NK-92 (cell line): ENCODE data around the gene POFUT1.
"Not testable (repeated sequence)": the region's sequence is repeated elsewhere in the genome, so short reads cannot be mapped to it uniquely, and the experiment has no call there.

ENCODE experiments used
- DNase-seq: peaks from one replicate; lab custom pipeline; 2025; ENCODE audit not compliant: unreplicated experiment; lab: John Stamatoyannopoulos, UW

POFUT1 gene

DNA sequence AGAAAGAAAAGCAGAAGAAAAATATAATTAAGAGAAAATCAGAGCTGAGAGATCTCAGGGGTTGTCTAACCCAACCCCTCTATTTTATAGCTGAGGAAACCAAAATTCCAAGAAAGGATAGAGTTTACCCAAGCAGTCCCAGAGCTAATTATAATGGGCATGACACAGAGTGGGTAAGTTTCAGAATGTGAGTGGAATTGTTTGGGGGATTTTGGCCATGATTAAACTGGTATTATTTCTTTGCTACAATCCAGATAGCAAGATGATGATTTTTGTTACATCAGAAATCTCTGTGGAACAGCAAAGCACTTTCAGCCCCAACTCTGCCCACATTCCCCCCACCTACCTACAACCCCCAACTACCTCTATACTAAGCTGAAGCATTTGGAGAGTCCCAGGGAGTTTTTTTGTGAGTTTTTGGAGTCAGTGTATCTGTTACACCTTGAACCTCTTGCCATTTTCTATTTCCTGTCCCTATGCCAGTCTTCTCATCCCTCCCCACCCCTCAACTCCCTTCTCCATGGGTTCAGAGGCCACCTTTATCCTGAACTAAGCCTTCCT, 24.7 kb downstream of the POFUT1 start:
- DNase-seq = no peak

DNA sequence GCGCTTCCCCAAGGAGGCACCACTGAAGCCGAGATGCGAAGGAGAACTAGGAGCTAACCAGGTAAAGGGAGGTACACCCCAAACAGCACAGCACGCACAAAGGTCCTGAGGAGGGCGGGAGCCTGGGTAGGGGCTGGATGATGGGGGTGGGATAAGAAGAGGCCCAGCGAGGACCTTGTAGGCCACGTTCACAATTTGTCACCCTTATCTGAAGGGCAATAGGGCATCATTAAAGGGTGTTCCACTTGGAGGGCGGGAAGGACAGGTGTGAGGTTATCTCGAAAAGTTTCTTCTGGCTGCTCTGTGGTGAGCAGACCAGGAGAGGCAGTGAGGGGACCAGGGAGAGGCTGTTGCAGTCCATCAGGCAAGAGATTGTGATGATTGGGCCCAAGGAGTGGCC, 25.6 kb downstream of the POFUT1 start:
- no peak for DNase-seq

DNA sequence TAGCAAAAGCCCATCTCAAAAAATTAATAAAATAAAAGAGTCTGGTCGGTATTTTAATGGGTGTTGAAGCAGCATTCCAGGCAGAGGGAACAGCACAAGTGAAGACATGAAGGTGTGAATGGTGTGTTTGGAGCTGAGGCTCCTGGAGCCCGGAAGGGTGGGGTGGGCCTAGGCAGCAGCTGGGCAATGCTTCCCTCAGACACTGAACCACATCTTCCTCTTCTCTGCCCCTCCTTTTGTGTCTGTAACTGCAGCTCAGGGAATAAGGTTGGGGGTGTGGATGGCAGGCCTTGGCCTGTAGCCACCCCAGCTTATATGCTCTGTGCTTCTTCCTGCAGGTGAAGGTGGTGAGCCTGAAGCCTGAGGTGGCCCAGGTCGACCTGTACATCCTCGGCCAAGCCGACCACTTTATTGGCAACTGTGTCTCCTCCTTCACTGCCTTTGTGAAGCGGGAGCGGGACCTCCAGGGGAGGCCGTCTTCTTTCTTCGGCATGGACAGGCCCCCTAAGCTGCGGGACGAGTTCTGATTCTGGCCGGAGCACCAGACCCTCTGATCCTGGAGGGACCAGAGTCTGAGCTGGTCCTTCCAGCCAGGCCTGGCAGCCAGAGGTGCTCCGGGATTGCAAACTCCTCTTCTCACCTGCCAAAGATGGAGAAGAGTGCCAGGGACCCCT, 26.6 kb downstream of the POFUT1 start:
- no peak for DNase-seq

DNA sequence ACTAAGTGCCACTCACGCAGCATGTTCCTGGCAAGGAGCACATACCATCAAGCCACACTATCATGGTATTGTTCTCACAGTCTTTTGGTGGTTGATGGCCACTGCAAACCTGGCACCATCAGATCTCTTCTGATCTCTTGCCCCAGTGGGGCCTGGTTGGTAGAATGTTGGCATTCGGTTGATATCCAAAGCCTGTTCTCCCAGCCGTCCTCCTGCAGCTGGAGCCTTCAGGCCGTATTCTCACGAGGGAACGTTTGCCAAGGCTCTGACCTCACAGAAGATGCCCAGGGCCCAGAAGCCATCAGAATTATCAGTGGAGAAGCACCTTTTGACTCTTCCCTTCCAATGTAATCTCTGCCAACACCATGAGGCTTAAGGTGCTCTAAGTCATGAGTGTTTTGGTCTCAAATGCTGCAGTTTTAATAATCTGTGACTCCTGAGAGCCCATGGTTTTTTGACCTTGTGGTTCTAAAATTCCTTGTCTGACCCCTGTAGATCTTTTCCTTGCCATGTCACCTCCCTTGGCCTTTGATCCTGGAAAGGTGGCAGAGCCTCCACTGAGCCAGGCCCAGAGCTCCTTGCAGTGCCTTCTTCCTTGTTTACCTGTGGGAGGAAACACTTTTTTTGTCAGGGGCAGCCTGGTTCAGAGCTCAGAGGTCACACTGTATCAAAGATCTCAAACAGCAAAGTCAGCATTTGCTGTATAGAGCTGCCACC, 27.8 kb downstream of the POFUT1 start:
- DNase-seq = no peak

DNA sequence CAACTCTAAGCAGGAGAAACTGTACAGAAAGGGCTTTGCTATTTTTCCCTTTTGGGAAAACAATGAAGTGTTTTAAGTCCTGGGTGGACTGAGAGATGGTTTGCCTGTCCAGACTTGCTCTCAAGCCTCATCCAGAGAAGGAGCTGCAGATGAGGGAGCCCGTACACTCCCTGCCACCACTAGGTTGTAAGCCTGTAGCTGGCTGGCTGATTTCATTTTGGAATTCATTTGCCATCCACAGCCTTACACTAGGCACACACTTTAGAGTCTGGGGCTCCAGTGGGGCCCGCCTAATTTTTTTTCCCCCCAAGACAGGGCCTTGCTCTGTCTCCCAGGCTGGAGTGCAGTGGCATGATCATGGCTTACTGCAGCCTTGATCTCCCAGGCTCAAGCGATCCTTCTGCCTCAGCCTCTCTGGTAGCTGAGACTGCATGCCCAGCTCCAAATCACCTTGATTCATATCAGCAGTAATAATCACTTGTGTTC, 28.4 kb downstream of the POFUT1 start:
- no peak for DNase-seq

DNA sequence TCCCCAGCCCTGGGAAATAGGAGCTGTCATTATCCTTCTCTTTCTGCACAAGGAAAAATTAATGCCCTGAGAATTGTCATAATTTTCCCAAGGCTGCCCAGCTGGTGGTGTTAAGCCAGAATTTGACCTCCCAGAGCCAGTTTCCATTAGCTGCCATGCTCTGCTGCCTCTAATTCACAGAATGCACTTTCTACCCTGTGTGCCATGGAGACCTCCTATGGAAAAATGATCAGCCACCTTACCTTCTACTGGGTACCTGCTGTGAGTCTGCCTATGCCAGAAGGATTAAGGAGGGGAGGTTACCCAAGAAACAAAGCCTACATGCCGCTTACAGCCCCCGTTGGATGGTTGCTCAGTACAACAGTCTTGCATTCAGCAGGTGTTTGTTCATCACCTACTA, 29.1 kb downstream of the POFUT1 start:
- no peak for DNase-seq

DNA sequence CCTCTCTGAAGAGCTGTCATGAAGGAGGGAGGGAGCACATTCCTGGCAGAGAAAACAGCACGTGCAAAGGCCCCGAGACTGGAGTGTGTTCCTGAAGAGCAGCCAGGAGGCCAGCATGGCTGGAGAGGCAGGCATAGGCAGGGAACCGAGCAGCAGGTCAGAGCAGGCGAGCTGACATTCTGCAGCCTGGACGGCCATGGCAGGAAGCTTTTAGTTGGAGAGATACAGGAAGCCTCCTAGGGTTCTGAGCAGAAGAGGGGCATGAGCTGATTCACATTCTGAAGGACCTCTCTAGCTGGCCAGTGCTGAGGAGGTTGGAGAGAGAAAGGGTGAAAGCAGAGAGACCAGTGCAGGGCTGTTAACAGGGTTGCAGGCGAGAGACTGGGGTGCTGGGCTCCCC, 29.7 kb downstream of the POFUT1 start:
- DNase-seq = no peak

DNA sequence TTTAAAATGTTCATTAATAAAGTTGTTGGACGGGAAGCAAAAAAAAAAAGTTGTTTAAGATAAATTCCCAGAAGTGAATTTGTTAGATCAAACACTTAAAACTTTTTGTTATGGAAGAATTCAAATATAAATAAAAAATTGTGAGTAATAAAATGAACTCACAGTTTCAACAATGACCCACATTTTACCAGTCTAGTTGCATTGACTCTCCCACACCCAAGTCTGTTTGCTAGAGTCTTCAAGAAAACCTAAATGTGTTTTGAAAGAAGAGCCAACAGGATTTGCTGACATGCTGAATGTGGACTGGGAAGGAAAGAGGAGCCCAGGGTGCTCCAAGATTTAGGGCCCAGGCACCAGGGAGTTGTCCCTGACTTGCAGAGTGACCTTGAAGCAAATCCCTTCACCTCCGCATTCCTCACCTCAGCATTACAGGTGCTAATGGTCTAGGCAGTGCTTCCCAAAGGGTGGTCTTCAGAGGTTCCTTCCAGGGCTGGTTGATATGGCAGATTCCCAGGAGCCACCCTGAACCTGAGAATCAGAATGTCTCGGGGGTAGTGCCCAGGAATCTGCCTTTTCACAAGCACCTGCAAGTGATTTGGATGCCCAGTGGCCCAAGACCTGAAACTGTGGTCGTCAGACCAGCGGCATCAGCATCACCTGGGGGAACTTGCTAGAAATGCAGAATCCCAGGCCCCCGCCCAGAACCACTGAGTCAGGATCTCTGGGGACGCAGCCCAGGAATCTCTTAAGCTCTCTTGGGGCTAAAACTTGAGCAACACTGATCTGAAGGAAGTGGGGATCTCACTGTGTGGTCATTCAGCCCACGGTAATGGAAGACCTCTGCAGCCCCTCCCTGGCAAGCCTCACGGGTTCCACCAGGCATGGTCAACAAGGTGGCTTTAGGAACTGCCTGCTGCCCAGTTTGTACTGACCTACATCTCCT, 31.1 kb downstream of the POFUT1 start:
- no peak for DNase-seq

DNA sequence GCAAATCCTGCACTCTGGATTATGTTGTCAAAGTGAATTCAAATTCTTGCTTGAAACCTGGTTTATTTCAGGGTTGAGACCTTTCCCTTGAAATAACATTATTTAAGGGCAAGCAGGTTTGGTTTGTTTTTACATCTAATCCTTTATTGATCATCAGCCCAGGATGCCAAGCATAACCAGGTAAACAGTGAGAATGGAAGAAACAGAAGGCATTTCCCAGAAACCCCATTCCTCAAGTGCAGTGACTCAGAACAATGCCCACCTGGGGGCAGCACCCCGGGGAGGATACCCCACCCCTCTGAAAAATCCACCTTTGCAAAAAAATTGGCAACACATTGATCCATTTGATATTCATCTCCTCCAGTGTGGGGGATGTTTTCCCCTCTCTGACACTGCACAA, 32.5 kb downstream of the POFUT1 start:
- DNase-seq = no peak

DNA sequence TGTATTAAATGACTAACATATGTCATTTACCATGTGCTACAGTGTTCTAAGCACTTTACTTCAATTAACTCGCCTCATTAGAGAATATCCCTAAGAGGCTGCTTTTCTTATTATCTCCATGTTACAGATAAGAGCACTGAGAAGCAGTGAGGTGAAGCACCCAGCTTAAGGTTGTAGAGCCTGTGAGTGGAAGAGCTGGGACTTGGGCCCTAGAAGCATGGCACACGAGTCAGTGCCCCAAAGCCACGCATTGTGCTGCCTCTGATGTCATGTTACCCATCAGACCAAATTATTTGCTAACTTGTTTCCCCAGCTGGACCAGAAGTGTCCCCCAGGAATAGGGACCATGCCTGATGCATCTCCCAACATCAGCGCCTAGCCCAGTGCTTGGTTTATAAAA, 34.1 kb downstream of the POFUT1 start:
- no peak for DNase-seq

DNA sequence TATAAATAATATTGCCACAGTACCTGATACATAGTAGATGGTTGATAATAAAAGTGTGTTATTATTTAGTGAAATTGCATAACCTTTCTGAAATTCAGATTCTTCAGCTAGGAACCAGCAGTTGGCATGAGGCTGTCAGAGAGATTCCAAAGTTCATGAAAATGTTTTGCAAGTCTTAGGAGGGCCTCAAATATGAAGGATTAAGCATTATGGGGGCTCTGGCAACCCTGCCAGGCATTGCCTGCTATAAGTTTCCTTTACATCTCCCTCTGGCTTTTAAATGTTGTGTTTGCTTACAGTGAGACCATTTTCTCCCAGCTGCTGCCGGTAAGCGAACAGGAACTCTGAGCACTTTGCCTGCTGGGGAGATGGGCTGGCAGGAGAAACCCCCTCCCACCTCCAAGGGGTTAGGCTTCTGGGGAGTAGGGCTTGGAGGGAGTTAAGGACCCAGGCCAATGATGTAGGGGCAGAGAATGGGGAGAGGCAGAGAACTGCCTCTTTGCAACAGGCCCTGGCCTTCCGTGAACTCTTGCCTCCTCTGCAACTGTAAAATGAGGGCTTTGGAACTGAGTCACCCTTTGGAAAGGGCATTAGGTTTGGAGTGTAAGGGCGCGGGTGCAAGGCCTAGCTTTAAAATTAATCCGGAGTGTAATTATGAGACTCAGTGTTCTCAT, 36.6 kb downstream of the POFUT1 start:
- no peak for DNase-seq

DNA sequence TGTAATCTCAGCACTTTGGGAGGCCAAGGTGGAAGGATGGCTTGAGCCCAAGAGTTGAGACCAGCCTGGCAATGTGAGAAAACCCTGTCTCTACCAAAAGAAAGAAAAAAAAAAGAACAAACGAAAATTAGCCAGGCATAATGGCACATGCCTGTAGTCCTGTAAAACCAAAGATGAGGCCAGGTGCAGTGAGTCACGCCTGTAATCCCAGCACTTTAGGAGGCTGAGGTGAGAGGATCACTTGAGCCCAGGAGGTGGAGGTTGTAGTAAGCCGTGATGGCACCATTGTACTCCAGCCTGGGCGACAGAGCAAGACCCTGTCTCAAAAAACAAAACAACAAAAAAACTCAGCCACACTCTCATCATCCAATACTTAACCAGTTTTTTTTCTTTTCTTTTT, 37.3 kb downstream of the POFUT1 start:
- no peak for DNase-seq

DNA sequence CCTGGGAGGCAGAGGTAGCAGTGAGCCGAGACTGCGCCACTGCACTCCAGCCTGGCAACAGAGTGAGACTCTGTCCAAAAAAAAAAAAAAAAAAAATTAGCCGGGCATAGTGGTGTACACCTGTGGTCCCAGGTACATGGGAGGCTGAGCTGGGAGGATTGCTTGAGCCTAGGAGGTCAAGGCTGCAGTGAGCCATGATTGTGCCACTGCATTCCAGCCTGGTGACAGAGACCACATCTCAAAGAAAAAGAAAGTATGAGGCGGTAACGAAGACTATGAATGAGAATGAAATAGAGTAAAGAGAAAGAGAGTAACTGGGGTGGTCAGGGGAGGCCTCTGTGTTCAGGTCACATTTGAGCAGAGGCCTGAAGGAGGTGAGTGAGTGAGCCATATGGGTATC, 38.5 kb downstream of the POFUT1 start:
- not testable (repeated sequence) for DNase-seq

DNA sequence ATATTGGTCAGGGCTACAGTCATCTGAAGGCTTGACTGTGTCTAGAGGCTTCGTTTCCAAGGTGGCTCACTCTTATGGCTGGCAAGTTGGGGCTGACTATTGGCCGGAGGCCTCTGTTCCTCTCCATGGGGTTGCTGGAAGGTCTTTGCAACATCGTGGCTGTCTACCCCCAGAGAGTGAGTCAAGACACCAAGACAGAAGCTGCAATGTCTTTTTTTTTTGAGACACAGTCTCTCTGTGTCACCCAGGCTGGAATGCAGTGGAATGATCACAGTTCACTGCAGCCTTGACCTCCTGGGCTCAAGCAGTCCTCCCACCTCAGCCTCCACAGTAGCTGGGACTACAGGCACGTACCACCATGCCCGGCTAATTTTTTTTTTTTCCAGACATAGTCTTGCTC, 40.4 kb downstream of the POFUT1 start:
- no peak for DNase-seq

DNA sequence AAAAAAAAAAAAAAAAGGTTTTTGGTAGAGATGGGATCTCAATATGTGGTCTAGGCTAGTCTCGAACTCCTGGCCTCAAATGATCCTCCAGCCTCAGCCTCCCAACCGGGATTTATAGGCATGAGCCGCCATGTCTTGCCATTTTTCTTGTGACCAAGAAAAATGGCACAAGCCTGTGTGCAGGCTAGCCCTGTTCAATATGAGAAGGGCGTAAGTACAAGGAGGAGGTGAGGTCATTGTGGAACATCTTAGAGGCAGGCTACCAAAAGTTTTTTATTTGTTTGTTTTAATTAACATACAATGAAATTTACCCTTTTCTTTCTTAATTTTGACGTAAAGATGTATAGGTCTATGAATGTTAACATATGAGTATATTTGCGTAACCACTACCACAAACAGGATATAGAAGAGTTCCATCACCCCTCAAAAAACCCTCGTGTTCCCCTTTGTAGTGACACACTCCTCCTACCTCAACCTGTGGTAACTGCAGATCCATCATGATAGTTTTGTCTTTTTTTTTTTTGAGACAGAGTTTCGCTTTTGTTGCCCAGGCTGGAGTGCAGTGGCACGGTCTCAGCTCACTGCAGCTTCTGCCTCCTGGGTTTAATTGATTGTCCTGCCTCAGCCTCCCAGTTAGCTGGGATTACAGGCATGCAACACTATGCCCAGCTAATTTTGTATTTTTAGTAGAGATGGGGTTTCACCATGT, 41.5 kb downstream of the POFUT1 start:
- no peak for DNase-seq

DNA sequence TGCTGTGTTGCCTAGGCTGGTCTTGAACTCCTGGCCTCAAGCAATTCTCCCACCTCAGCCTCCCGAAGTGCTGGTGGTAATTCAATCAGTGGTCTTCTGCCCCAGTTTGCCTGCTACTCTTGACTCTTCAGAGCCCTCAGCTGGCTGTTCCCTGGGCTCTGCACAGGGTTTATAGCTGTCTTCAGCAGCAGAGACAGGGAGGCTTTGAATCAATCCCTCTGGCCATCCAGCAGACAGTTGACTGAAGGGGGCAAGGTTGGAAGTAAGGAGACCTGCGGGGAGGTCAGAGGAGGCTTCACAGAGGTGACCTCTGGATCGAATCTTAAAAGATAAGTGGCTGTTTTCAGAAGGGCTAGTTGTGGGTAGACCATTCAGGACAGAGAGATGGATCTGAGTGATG, 43.8 kb downstream of the POFUT1 start:
- DNase-seq = no peak

DNA sequence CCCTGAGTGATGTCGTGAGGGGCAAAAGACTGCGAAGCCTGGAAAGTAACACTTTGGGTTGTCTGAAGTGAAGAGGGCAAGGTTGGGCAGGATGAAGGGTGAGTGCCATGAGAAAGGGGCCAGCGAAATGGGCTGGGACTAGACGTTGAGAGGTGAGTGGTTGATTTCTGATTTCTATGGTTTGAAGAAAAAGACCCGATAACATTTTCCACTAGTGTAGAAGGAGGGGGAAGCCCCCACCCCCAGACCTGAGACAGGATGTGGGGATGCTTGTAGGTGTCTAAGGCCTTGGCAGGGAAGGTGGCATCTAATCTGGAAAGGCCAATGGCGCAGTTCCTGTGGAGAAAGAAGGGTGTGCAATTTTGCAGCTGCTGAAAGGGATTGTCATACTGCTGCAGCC, 44.5 kb downstream of the POFUT1 start:
- no peak for DNase-seq

DNA sequence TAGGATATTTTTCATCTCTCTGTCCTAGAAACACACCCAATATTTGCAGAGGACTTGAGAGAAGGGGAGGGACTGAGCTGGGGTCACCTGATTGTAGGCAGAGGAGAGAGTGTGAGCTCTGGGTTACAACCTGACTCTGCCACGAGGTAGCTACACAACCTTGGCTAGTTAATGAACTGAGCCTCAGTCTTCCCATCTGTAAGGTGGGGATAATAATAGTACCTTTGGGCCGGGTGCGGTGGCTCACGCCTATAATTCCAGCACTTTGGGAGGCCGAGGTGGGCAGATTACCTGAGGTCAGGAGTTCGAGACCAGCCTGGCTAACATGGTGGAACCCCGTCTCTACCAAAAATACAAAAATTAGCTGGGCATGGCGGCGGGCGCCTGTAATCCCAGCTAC, 53.3 kb downstream of the POFUT1 start:
- DNase-seq = not testable (repeated sequence)

DNA sequence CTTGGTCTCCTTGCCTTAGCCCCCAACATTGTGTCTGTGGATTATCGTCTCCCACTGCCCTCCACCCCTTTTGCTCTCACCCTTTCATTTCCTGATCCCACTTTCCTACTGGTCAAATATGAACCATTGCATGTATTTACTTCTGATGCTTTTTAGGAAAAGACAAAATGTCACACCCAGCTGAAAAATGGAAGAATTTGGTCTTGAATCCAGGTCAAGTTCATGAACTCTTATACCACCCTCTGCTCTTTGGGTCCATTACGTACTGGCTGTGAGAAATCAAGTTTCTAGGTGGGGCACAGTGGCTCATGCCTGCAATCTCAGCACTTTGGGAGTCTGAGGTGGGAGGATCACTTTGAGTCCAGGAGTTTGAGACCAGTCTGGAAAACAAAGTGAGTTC, 54.0 kb downstream of the POFUT1 start:
- no peak for DNase-seq

DNA sequence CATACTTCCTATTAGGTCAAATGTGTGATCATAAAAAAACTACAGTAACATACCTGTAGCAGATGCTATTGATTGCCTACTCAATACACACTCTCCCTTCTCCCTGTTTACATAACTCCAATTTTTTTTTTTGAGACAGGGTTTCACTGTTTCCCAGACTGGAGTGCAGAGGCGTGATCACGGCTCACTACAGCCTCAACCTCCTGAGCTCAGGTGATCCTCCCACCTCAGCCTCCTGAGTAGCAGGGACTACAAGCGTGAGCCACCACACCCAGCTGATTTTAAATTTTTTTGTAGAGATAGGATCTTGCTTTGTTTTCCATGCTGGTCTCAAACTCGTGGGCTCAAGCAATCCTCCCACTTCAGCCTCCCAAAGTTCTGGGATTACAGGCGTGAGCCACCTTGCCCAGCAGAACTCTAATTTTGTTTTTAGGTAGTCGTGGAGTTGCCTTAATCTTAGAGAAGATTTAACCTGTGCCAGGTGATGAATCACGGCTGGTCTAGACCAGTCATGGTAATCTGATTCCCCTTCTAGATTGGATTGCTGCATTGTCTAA, 55.8 kb downstream of the POFUT1 start:
- DNase-seq = no peak
